GM15510 (cell line): ENCODE data around the gene VAMP1.

Source experiments
- POLR2A ChIP-seq: IDR thresholded peaks from 3 replicates; pipeline ENCODE4 v1.6.1; 2011; ENCODE audit warnings: borderline replicate concordance; ENCODE audit not compliant: insufficient read length; ENCODE audit errors: extremely low read depth

VAMP1 gene

GRCh38 chr12:6469609-6470374, 685 bp downstream of the VAMP1 start:
- TF ChIP-seq POLR2A, result no peak

GRCh38 chr12:6469092-6469491, 1.4 kb downstream of the VAMP1 start:
- TF ChIP-seq POLR2A, result no peak

DNA sequence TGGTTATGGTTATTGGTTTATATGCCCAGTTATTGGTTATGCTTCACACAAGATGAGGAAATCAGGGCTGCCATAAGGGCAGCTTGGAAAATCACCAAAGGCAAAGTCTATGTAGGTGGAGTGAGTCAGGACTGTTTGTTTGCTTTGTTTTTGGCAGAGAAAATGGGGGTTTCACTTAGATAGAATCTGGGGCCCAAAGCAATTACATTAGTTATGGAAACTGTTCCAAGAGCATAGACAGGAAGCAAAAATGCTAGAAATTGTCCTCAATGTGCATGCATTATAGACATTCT, 2.2 kb downstream of the VAMP1 start:
- TF ChIP-seq POLR2A, result no peak

GRCh38 chr12:6466184-6466573, 4.3 kb downstream of the VAMP1 start:
- TF ChIP-seq POLR2A, result no peak

DNA sequence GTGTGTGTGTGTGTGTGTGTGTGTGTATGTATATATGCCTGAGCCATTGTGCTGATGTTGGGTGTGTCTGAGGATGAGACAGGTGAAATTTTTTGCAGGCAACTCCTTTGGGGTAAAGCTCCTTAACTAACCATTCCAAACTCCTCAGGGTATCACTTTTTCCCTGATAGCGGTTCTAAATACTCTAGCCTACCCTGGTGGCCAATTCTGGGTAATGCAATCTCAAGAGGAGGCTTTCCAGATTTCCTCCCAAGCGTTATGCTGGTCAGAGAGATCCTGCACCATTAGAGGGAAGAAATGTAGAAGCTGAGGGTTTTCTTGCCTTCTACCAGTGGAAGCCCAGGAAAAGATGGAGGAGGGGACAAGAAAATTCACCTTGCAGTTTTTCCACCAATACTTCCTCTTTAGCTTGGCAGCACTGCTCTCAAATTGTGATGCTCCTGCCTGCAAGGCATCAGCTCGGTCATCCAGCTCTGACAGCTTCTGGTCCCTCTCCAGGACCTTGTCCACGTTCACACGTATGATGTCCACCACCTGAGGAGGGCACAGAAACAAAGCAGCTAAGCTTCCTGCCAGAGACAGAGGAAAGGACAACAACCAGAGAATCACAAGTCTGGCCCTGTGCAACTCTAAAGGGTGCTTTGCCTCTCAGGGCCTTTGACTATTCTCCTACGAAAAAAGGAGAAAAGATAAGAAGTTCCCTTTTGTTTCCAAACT, 4.9 kb downstream of the VAMP1 start:
- TF ChIP-seq POLR2A, result no peak

DNA sequence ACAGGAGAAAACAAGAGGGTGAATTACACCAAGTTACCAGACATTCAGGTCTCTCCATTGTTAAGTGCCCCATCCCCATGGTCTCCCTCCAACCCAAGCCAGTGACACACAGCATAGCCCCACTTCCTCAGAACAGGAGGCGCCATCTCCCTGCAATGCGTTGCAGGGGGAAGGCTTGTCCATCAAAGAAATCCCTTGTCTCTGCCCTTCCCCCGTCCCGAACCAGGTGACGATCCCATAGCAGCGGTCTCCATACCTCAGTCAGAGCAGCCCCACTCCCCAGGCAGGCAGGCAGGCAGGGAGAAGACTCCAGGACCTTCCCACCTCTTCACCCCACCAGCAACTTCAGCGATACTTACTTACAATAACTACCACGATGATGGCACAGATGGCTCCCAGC, 5.9 kb downstream of the VAMP1 start:
- TF ChIP-seq POLR2A, result no peak

GRCh38 chr12:6463858-6464257, 6.6 kb downstream of the VAMP1 start:
- TF ChIP-seq POLR2A, result no peak

DNA sequence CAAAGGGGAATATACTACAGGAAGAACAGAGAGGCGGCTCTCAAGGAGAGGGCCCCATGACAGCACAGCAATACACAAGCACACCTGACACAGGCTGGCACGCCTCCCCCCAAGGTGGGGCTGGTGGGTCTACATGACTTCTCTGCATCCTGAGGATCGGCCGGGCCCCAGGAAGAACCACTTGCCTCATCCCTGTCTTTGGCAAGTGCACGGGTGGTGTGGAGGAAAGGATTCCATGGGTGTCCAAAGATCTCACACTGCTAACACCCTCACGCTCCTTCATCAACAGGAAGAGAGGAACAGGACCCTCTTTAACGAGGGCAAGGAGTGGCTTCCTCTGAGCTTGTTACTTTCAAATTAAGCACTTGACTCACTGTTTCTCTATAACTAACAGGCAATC, 7.3 kb downstream of the VAMP1 start:
- TF ChIP-seq POLR2A, result no peak

GRCh38 chr12:6462234-6462995, 8.1 kb downstream of the VAMP1 start:
- TF ChIP-seq POLR2A, result no peak

DNA sequence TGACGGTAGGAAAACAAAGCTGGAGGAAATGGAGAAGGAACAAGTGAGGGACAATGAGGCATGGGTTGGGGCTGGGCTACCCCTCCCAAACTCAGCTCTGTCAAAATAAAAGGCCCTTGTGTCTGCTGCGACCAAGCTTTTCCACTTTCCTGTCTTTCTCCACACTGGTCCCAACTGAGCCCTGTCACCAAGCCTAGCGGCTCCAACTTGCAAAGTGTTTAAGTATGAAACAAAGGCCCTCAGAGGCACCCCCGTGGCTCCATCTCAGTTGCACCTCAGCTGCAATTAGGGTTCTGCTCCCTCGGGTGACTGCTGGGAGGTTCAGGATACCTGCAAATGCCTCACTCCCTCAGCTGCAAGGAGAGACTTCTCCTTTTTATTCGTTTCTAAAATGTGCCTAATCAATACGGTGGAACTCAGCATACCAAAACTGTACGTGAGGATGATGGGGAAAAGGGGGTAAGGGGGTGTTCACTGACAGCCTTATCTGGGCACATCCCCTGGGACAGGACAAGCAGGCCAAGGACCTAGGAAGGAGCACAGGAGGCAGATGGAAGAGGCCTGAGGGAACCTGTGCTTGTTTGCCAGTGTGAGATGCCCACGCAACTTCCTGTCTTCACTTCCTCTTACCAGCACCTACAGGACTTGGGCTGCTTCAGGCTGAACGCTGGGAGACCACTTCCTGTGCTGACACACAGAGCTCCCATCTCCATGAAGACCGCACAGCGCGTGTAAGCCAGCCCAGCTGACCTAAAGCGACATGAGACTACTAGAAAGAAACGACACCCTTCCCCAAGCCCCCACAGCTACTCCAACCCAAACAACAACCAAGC, 8.9 kb downstream of the VAMP1 start:
- TF ChIP-seq POLR2A, result peak; percentile 60

DNA sequence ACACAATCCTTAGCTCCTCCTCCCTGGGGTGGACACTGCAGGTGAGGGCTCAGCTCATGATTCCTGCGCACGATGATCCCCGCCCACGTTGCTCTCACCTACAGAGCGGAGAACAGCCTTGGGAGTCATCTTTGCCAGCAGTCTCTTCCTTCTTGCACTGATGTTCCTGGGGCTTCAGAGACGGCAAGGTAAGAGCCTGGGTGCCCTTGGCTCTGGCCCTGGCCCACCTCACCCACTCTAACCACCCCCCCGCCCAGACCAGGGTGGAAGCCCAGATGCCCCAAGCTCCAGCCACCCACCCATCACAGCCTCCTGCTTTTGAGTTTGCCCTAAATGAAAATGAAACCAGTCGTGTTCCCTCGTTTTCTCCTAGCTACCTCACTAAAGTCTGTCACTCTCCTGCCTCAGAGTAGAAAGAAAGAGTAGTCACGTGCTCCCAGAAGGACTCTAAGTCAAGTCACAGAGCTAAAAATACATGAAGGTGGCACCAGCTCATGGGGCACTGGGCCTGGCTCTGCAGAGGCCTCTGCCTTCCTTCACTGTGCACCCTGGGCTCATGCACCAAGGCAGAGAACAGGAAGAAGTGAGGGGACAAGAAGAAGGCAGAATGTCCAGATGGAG, 9.6 kb downstream of the VAMP1 start:
- TF ChIP-seq POLR2A, result no peak

- no peak for TF ChIP-seq POLR2A
Measured at GRCh38 chr12:6459004-6459337, 11.5 kb downstream of the VAMP1 start.

GRCh38 chr12:6458281-6459003, 12.0 kb downstream of the VAMP1 start:
- TF ChIP-seq POLR2A, result no peak
